Cardiac septum (tissue), 1 donor: ENCODE measurements around the gene ATP8B4. TPM values are rescaled to one million over a fixed set of nuclear protein-coding genes. Genes with fewer than 3 reads are reported as not detected.
"Not testable (repeated sequence)": the region's sequence is repeated elsewhere in the genome, so short reads cannot be mapped to it uniquely, and the experiment has no call there.

Experiments
- DNase-seq: peaks from one replicate; pipeline ENCODE4 v3.0.0-alpha.2; 2020; ENCODE audit warnings: low spot score
- intact Hi-C: fragments of 100-400 bp; cut with DNase I; formaldehyde crosslinking; loops from one replicate; pipeline ENCODE4 v1.14.0; 2022
- total RNA-seq: library from RNA; stranded (reverse); fragmentation: NEBNext Ultra II Directional; extraction: Animal tissue kit (Norgen Biotek cat#: 25700); gene quantifications from one replicate; pipeline ENCODE4 v1.2.1, GENCODE V29; 2021
- donor health status: DM: no; HTN: no; CAD: no.

ATP8B4 gene
- total RNA-seq, 1 donor from 2014 or later, result 3.1 TPM

DNA sequence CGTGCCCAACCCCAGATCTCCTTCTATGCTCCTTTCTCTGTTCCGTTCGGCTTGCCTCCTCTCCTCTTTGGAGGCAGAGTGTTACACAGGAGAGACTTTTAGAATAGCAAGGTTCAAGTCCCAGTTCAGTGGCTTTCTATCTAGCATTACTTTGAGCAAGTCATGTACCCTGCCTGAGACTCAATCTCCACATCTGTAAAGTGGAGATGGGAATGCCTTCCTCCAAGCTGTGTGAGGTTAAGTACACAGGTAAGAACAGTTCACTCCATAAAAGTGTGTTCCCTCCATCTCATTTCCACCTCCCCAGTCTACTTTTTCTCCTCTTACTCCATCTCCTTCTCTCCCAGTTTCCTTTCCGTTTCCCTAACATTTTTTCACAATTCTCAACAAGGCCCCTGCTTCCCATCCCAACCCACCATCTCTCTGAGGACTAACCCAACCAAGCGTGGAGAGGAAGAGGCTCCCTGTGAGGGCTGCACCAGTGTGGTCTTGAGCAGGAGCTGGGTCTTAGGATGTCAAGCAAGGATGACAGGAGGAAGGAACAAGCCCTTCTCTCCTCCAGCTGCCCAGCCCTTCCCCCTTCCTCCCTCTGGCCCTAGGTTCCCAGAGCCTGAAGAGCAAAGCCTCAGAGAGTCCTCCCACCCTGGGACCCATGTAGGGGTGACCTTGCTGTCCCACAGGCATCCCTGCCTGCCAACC lies 6.4 kb downstream of the ATP8B4 start:
- DNase-seq, result no peak
- intact Hi-C loops, result no loop called here

DNA sequence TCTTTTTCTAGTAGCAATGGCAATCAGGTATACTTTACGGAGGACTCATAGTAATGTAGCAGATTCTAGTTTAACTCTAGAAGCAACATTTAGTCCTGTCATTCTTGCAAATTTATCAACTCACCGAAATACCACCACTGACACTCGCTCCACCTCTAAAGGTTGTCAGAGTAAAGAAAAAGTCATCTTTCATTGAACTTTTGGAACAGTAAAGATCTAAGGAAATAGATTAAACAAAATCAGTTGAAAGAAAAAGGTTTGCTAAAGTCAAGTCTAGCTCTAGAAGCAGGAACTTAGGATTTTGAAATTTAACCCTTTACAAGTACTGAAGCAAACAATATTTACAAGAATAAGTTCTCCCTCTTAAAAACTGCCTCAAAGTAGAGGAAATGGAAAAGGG lies 8.7 kb downstream of the ATP8B4 start:
- DNase-seq, result no peak
- intact Hi-C loops, result no loop called here

DNA sequence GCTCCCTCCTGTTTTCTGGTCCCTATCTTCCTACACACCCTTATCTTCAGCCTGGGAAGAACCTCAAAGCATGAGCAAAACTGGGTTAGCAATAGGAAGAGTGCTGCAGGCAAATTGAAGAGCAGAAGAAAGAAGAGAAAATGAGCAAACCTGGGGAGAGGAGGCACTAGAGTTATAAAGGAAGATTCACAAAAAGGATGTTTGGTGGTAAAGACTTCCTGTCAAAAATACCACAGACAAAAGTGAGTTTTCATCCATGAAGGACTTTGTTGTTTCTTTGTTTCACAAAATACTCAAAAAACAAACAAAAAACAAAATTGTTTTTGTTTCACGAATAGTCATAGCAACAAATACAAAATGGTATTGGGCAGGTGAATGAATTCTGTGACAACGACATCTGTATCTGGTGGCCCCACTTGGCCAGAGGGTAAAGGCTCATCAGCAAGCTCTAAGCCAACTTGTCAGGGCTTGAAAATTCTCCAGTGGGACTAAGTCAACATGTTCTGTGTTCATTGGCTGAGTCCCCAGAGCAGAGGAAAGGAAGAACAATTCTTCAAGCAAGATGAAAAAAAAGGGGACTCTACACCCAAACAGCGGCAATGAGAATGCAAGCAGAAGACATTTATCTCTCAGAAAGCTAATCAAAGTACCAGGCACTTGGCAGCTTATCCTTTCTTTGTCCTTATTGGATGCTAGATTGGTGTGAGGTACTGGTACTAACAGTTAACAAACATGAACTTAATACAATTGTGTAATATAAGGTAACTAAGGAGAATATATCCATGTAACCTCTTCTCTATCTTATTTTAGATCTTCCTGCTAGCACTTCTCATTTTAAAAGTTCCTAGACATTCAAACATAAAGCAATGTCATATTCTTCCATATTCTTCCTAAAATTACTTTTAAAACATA lies 9.7 kb downstream of the ATP8B4 start:
- intact Hi-C loops, result no loop called here
- no peak for DNase-seq

DNA sequence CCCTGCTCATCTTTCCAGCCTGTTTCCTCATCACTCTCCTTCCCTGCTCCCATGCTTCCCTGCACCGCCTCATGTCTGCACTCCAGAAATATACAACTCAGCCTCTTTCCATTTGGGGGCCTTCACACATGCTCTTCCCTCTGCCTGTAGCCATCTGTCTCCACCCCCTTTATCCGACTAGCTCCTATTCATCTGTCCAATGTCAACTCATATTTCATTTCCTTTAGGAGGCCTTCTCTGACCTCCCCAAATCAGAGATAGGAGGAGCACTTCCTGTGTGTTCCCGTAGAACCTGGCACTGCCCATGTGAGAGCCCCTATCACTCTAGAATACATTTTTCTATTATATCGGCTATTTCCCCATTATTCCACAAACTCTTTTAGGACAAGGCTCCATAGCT lies 10.6 kb downstream of the ATP8B4 start:
- no peak for DNase-seq
- intact Hi-C loops, result no loop called here

DNA sequence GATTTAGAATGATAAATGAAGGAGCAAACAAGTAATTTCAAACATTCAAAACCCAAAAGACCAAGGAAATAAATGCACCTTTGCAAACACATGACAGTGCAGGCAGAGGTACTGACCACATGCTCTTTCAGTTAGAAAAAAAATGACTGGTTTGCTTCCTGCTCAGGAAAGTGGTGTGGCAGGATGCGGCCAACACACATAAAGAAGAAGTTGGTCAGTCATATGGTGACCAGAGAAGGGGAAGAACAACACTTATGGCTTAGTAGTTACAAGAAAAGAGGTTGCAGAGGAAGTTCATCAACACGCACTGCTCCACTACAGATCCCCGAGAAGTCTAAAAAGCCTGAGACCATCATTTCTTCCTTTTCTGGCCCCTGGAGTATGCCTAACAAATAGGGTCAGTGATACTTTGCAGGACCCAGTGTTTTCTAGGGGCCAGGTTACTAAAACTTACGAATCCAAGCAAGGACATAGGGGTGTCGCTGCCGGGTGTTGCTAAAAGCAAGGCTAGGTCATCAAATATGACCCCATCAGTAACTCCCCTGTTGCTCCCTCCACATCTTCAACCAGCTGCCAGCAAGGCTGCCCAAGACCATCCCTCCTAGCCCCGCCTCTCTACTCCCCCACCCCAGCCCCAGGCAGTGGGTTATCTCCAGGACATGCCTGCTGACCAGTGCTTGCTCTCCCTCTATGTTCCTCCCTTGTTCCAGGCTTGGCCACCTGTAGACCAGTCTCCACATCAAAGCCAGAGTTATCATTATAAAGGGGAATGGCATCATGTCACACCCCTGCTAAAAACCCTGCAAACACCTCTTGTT lies 11.2 kb downstream of the ATP8B4 start:
- intact Hi-C loops, result no loop called here
- peak; percentile 78 for DNase-seq

DNA sequence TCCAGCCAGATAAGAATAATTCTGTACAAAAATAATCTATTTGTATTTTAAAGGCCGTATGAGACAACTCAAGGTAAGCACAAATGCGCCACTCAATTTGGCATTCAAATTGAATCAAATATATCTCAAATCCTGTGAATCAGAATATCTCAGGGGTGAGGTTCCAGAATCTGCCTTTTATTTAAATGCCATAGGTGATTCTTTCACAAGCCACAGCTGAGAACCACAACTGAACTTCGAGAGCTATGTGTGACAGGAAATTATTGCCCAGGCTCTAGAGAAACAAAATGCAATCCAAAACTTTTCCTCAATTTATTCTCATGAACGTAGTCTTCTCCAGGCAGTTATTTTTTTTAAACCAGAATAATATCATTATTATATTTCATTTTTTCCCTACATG lies 11.9 kb downstream of the ATP8B4 start:
- DNase-seq, result no peak
- intact Hi-C loops, result no loop called here

DNA sequence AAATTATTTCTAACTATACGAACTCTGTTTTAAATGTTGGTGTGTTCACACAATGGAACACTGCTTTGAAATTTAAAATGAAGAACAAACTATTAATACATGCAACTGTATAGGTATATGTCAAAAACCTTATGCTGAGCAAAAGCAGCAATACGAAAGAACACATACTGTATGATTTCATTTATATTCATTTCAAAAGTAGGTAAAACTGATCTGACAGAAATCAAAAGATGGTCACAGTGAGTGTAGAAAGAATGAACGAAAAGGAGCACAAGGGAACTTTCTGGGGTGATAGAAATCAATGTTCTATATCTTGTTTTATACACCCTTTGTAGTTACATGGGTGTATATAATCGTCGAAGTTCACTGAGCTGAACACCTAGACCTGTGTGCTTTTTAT lies 12.6 kb downstream of the ATP8B4 start:
- no peak for DNase-seq
- intact Hi-C loops, result no loop called here

DNA sequence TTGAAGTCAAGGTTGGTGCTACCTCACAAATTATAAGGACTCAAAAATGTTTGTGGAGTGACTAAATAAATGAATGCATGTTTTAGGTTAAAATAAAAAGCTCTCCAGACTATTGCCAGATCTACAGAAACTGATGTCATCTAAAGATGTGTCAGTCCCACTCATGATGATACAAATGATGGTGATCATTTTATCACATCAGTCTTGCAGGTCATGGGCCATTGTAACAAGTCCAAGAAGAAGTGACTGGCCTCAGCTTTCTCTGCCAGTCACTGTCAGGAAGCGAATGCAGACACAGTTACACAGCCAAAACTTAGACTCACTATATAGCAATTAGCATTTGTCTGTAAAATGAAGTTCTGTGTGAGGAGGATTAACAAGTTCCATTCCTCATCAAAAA lies 18.5 kb downstream of the ATP8B4 start:
- no peak for DNase-seq
- intact Hi-C loops, result no loop called here

DNA sequence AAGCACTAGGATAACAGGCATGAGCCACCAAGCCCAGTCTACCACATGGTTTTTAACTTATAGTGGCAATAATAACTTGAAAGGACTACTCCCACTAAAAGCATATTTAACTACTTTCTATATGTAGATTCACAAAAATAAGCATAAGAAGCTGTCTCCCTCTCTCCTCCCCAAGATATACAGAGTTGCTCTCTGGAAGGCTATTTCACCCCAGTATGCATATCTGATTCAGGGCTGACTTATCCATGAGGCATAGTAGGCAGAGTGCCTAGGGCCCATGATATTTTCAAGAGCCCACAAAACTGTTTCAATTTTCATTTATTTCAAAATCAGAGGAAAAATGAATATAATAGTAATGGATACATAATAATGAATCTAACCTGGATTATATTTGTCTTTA lies 20.5 kb downstream of the ATP8B4 start:
- intact Hi-C loops, result no loop called here
- no peak for DNase-seq

DNA sequence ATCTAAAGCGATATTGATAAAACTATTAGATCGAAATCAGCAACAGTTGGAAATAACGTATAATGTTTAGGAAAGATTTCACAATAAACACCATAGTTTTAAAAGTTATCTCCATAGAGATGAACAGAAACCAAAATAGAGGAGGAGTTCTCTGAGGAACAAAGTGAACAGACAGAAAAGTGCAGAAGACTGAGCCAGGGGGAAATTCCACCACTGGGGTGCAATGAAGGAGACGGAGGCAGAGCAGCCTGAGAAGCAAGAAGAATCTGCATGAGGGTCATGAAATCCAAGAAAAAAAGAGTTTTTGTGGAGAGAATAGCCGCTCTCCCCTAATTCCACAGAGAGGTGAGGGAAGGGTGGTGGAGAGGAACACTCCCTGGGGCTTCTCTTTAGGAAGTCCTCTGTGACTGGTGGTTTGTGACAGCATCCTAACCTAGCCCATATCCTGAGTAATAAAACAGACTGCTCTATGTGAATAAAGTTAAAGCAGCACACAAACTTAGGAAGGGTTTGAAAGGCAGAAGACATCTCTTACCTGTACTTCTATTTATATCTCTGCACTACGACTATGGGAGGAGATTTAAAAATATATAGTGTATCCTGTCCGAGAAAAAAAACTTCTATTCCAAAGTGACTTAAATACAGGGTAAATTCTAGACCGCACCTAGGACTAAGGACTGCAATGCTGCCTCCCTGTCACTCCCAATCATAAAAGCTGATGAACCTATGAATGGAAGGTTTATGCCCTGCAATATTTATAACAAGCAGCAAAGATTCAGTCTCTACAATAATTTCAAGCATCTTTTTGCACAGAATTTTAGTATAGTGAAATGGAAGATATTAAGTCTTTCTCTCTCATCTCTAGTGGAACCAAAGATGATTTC lies 22.9 kb downstream of the ATP8B4 start:
- intact Hi-C loops, result no loop called here

DNA sequence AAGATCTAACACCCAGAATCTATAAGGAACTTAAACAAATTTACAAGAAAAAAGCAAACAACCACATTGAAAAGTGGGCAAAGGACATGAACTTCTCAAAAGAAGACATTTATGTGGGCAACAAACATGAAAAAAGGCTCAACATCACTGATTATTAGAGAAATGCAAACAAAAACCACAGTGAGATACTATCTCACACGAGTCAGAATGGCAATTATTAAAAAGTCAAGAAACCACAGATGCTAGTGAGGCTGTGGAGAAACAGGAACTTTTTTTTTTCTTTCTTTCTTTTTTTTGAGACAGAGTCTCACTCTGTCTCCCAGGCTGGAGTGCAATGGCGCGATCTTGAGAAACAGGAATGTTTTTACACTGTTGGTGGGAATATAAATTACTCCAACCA lies 29.6 kb downstream of the ATP8B4 start:
- DNase-seq, intact Hi-C loops: not testable (repeated sequence)

More for the DNA sequence above, 22.9 kb downstream of the ATP8B4 start:
- no peak for DNase-seq

DNA sequence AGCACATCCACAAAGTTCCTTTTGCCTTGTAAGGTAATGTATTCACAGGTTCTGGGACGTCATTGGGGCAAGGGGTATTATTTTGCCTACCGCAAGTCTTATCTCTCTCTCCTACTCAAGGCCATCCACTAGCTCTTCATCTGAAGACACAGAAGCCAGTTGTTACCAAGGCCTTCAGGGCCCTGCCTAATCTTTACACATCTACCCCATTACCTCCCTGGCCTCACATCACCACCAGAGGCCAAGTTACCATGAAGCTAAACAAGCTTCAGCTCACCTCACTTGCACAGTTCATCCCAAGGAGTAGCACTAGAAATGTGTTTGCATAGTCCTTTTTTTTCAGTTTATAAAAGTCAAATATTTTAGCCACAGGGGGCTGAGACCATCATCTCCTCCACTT lies 34.1 kb downstream of the ATP8B4 start:
- no peak for DNase-seq
- intact Hi-C loops, result no loop called here

DNA sequence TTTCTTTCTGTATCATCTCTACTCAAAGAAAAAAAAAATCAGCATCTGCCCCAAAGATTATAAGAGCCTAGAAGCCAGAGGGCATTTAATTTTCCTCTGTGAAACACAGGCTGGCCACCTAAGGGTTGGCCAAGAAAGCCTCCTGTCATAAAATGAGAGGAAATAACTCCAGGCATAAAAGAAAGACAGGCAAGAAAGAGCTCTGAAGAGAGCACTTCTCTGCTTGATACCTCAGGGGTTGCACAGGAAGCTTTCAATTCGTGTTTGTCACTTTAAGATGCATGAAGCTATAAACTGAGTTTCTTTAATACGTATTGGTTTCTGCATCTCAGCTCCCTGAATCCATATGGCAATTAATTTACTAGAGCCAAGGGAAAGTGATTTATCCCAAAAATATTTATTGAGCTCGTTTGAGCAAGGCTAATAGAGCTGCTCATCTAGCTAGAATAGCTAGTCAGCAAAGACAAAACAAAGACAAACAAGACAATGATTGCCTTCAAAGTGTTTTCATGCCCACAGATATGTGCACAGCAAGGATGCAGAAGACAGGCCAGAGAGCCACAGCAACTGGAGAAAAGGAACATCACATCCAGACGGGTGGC lies 35.5 kb downstream of the ATP8B4 start:
- DNase-seq, result no peak
- intact Hi-C loops, result no loop called here

DNA sequence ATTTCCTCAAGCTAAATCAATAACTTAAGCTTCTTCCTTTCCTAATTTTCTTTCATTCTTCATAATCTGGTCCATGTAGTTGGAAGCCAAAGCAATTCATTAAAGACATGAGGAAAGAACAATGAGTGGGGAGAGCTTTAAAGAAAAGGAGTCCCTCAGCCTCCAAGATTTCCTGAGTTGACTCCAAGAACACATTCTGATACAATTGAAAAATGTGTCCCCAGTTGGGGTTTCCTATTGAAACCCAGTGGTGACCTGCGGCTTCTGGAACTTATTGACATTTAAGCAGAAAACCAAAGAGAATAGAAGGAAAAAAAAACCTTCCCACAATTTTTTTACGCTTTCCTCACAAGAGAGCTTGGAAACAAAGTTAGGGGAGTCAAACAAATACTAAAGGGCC lies 37.0 kb downstream of the ATP8B4 start:
- DNase-seq, result no peak
- intact Hi-C loops, result no loop called here

DNA sequence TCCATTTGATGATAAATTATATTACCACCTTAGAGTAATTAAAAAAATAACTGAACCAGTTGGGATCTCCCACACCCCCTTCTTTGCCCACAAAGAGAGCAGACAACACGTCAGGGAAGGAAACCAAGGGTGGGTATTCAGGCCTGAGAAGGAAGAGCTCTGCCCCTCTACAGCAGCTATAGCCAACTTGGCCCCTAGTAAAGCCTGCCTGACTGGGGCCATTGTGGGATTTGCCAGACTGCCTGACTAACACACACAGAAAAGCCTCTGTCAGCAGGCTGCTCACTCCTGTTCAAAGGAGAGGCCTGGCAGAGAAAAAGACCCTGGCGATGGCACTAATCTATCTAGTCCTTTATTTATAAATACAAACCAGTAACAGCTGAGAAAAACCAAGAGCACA lies 41.4 kb downstream of the ATP8B4 start:
- intact Hi-C loops, result no loop called here
- DNase-seq, result no peak

DNA sequence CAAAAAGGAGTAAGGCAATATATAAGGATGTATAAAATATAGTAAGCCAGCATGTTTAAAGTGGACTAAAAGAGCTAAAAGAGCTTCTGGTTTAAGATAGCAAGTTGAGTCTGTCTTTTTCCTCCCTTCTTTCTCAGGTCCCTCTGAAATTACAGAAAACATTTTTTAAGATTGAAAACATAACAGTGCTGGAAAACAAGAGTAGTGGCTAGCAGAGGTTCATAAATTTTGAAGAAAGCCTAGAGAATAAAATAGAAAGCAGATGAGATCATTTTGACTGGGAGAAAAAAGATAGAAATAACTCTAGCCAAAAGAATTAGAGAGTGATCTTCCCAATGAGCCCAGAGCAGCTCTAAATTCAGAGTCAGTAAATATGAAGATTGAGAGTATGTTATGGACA lies 41.9 kb downstream of the ATP8B4 start:
- no peak for DNase-seq
- intact Hi-C loops, result no loop called here

DNA sequence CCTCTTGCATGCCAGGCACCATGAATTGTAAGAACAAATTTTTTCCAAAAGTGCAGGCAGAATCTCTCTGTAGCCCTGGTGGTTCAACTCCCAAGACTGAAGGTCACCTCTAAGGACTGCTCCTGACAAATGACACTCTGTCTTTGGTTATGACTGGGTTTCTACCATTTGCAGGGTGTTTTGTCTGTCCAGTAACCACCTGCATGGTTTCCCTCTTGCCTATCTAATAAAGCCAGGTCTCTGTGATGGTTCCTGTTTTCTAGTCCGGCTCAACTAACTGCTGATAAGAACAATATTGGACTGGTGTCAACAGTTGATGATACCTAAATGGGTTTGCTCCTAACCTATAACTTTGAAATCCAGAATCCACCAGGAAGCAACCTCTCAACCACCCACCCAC lies 43.7 kb downstream of the ATP8B4 start:
- intact Hi-C loops, result no loop called here
- no peak for DNase-seq

DNA sequence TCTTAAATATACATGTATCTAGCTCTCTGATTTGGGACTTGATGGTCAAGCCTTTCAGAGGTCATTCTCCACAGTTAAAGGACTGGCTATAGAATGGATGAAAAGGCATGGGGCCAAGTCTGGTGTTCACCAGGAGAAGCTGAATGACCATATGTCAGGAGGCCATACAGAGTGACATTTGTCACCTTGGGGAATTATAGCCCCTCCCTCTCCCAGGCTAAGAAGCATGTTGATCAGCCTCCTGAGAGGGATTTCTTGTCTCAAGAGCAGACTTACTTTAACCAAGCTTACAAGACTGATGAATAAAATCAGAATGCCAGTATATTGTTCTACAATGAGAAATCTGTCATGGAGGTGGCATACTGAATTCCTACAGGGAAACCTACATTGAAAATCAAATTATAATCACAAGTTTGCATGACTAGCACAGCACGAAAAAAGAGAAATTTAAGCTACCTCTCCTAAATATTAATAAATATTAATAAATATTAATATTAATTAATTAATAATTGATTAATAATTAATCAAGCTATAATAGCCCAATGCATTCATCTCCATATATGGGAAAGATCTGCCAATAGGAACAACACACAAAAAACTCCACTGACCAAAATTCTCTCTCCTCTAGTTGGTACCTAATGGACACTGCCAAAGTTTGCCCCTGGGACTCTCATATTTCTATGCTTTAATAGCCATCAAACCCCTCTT lies 47.3 kb downstream of the ATP8B4 start:
- intact Hi-C loops, result no loop called here

More for the DNA sequence above, 47.3 kb downstream of the ATP8B4 start:
- no peak for DNase-seq
